NK-92 treated with Interleukin-12 subunit alpha and Interleukin-12 subunit beta, amount 100 ng/mL, for 24 hours (cell line): ENCODE results near the gene AP2A2.

Source experiments
- DNase-seq: peaks from one replicate; lab custom pipeline; 2025; lab: John Stamatoyannopoulos, UW

Gene AP2A2

DNA sequence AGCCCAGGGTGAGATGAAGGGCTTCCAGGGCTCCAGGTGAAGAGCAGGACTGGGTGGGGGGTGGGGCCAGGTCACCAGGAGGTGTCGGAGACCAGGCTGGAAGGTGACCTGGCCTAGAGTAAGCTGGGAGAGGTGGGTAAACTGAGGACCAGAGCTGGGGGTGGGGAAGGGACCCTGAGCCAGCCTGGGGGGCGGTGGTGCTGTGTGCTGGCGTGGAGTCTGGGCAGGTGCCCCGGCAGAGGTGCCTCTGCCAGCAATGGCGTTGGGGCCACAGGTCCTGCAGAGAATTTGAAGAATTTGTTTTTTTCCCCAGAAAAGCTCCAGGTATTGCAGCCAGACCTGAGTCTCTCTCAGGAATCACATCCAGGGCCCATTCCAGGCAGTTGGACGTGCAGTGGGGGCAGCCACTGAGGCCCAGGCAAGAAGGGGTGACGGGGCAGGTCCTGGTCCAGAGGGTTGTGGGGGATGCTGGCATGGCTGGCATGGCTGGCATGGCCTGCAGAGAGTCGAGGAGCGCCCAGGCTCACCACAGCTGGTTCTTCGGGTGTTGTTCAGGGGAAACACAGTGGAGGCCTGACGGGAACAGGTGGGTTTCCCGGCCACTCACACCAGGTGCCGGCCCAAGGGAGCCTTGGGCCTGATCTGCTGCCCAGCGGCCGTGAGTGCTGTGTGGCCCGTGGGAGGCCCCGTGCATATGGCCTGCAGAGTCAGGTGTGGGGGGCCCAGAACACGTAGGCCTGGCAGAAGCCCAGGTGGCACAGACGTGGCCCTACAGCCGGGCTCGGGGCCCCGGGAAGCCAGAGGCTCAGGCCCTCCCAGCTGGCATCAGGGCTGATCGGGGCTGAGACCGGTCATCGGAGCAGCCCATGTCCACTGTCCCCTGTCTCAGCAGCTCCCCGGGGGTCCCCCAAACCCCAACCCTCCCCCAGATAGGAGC lies 117.2 kb downstream of the AP2A2 start:
- no peak for DNase-seq

DNA sequence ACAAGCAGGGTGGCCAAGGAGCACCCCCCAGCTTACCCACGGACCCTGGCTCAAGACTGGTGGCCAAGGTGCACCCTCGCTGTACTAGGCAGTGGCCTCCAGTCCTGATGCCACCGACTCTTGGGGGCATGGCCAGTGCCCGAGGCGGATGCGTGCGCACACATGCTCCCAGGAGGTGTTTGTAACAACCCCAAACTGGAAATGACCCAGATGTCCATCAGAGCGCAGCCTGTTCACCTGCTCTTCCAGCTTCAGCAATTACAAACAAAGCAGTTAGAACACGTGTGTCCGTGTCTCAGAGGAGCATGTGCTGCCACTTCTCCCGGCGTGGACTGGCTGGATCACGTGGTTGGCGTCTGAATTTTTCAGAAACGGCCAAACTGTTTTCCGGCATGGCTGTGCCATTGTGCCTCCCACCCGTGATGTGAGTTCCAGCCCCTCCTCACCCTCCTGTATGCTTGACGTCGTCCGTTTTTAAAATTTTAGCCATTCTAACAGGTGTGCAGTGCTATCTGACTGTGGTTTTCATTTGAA lies 118.0 kb downstream of the AP2A2 start:
- no peak for DNase-seq

DNA sequence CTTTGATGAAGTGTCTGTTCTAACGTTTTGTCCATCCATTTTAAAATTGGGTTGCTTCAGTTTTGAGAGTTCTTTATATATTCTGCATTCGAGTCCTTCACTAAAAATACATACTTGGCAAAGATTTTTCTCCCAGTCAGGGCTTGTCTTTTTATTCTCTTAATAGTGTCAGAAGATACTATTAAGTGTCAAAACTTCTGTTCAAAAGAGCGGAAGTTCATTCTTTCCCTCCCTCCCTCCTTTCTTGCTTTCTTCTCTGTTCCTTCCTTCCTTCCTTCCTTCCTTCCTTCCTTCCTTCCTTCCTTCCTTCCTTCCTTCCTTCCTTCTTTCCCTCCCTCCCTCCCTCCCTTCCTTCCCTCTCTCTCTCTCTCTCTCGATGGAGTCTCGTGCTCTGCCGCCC lies 118.5 kb downstream of the AP2A2 start:
- DNase-seq = no peak

DNA sequence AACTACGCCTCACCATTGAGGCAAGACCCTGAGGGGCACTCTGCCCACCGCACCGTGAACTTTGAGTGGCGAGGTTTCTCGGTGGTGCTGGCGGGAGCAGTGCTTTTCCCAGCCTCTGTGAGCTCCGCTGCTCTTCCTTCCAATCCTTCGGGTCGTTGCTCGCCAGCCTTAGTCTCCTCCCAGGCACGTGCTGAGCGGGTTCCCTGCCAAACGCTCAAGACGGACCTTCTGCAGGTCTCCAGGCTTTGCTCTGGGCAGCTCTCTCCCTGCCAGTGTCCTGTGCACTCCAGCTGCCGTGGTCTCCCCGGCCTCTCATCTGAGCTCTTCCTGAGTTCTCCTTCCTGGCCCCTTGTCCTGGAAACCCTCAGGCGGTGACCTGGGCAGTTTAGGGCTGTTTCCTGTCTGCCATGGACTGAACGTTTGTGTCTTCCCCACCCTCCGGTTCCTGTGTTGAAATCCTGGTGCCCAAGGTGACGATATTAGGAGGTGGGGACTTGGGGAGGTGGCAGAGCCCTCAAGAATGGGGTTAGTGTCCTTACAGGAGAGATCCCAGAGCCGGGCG lies 122.0 kb downstream of the AP2A2 start:
- DNase-seq = no peak

DNA sequence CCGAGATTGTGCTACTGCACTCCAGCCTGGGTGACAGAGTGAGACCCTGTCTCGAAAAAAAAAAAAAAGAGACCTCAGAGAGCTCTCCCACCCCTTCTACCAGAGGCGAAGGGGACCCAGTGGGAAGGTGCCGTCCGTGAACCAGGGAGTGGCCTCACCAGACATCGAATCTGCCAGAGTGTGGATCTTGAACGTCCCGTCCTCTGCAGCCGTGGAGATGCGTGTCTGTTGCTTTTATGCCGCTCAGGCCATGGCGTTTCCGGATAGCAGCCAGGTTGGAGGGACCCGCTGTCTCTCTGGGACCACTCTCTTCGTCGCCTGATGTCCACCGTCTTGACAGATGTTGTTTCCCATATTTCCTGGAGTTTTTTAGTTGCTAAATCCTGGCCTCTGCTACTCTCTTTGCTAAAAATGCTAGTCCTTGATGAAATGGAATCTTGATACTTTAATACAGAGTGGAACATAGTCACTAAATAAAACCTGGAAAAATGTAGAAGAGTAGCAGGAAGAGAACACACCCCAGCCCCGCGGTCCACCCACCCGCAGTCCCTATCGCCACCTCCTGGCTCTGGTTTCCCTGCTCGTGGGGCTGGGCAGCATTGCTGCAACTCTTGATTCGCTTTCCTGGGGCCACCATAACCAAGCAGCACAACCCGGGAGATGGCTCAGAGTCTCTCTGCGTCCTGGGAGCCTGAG lies 122.9 kb downstream of the AP2A2 start:
- no peak for DNase-seq

DNA sequence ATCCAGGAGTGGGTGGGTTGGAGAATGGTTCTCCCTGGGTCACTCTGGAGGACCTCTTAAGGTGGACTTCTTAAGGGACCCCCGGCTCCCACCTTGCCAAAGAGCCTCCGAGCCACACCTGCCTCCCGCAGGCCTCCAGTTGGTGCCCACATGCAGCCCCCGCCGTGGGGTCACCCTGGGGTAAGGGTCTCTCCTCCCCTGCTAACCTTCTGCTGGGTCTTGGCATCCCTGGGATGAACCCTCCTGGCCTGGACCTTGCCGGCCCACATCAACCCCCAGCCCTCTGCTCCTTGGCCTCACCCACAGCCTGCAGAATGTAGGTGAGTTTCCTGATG lies 123.4 kb downstream of the AP2A2 start:
- no peak for DNase-seq

DNA sequence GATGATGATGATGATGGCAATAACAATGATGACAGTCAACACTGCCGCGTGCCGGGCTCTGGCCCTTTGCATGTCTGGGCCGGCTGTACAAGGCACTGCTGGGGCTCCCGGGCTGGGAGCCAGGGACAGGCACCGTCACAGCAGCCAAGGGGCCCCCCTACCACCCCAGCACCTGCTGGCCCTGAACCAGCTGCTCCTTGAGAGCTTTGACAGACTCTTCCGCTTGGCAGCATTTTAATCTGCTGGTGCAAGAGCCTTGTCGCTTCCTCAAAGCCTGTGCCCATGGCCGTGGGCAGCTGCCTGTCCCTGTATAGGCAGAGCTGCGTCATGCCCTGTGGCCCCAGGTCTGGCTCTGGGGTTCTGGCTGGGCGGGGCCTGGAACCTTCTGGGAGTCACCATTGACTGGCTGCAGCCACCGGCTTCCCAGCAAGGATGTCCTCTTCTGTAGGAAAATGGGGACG lies 123.8 kb downstream of the AP2A2 start:
- no peak for DNase-seq

DNA sequence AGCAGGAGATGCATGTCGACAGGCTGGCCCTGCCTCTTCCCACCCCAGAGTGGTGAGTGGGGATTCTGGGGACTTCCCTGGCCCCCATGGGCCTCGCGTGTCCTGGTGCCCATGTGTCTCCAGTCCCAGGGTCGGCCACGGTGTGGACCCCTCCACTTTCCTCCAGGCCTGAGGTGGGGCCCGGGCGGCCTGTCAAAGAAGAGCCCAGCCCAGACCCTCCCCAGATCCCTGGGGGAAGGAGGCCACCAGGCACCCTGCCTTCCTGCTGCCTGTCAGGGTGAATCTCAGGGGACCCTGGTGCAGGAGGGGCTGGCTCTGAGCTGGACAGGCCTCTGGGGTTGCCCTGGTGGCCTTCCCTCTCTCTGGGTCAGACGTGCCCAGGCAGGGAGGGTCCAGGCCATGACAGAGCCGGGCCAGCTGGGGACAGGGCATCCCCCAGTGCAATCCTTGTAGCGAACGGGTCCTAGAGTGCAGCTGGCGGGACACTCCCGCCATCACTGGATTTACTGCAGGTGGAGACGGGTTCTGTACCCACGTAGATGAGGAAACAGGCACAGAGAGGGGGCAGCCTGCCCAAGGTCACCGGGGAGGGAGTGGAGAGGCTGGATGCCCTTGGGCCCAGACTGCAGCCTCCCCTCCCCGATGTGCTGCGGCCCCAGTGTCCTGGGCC lies 124.4 kb downstream of the AP2A2 start:
- no peak for DNase-seq

DNA sequence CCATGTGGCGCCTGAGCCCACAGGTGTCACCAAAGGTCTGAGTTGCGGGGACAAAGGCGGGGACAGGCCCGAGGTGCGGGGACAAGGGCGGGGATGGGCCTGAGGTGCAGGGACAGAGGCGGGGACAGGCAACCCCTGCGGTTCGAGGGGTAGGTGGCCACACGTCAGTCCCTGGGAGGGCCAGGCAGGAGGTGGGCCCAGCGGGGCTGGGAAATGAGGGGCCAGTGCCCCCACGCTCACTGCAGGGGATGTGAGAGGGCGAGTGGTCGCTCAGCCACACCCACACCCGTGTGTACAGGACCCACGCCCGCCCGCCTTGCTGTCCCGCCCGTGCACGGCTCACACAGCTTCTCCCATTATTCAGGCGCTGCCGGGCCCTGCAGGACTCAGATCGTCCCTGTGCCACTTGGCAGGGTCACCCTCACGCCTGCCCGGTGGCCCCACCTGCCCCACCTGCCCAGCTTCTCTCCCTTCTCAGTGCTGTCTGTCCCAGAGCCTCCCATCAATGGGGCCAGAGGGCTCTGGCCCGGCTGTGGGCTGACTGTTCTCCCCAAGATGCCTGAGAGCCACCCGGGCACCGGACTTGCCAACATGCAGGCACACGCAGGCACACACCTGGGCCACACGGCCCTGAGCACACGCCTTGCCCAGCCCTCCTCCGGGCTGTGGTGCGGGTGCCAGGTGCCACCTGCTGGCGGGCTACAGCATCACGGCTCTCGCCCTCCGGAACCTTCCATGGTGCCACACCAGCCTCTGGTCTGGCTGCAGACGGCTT lies 125.1 kb downstream of the AP2A2 start:
- DNase-seq = peak; percentile 29

DNA sequence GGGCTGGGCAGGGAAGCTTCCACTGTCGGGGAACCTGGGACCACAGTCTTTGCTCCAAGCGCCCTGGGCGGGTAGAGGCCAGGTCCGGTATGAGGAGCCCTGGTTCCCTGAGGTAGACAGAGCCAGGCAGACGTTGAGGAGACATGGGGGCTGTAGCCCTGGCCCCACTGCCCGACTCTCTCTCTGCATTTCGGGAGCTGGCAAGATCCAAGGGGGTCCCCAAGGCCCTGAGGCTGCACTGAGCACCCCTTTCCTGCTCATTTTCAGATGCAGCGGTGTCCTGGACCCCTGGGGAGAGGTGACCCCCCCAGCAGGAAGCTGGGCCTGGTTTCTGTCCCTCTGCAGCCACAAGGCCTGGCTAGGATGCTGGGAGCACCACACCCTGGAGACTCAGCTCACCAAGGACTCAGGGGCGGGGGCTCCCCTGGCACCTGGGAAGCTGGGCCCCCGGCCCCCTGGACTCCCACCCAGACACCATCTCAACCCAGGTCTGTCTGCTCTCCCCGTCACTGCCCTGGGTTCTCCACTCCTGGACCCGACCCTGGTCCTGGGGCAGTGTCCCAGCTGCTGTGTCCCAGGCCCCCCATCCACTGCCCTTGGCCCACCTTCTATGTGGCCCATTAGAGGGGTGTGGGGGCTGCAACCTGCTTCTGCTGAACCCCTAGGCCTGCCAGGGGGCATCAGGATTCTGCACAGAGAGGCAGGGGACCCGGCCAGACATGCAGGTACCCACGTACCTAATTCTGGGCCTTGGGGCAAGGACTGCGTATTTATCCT lies 125.9 kb downstream of the AP2A2 start:
- DNase-seq = no peak

DNA sequence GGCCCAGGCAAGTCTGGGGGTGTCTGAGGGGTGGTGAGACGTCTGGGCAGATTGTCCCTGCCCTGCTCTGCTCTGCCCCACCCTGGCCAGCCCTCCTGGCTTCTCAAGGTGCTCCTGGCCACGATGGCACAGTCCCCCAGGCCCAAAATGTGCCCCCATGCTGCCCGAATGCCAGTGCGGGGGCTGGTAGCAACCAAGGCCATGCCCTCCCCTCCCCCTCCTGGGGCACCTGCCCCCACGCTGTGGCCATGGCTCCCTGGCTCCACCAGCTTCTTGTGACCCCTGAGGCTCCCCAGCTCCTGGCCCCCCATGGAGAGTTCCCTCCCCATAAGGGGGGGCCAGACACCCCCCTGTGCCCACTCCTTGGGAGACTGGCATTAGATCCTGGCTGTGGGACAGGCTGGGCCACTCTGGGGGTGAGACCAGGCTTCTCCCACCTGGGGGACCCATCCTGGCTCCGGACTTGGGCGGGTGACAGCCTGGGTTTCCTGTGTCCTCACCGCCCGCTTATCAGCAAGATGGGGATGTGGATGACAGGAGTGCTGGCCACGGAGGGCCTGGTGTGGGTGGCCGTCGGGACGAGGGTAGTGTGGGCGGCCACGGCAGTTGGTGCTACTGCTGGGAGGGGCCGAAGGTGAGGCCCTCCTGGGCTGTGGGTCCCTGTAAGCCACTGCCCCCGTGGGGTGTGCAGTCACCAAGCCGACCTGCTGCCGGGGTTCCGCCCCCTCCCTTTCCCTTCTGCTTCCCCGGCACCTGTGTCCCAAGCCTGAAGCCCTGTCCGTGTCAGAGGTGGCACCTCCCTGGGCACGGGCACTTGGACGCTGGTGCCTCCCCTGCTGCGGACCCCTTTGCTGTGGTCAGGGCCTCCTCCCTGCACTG lies 126.7 kb downstream of the AP2A2 start:
- DNase-seq = no peak

DNA sequence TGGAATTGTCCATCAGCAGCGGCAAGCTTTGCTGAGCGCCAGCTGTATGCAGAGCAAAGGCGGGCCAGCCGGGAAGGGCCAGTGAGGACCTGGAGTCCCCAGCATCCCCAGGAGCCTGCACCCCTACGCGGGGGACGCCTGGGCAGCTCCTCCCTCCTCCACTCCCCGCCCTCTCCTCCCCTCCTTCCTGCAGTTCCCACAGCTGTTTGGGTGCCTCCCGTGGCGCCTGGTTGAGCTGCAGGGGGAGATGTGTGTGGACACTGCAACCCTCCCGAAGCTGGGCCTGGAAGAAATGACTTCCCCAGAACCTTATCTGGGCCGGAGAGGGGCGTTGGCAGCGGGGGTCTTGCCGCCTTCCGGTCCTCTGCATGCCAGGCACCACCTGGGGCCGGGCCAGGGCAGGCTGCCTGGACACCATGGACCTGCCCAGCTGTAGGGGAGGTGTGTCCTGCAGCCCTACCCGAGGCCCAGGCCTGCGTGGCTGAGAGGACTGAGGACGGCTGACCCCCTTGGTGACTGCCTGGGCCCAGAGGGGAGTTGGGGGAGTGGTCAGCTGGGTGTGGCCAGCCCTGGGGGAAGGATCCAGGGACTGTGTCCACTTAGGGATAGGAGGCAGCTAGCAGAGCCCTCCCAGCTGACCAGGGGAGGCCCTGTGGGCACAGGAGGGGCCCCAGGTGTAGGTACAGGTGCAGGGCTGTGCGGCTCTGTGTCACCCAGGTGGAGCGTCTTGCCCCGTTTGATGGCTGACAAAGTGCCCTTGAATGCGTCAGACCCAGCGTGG lies 127.6 kb downstream of the AP2A2 start:
- DNase-seq = no peak

DNA sequence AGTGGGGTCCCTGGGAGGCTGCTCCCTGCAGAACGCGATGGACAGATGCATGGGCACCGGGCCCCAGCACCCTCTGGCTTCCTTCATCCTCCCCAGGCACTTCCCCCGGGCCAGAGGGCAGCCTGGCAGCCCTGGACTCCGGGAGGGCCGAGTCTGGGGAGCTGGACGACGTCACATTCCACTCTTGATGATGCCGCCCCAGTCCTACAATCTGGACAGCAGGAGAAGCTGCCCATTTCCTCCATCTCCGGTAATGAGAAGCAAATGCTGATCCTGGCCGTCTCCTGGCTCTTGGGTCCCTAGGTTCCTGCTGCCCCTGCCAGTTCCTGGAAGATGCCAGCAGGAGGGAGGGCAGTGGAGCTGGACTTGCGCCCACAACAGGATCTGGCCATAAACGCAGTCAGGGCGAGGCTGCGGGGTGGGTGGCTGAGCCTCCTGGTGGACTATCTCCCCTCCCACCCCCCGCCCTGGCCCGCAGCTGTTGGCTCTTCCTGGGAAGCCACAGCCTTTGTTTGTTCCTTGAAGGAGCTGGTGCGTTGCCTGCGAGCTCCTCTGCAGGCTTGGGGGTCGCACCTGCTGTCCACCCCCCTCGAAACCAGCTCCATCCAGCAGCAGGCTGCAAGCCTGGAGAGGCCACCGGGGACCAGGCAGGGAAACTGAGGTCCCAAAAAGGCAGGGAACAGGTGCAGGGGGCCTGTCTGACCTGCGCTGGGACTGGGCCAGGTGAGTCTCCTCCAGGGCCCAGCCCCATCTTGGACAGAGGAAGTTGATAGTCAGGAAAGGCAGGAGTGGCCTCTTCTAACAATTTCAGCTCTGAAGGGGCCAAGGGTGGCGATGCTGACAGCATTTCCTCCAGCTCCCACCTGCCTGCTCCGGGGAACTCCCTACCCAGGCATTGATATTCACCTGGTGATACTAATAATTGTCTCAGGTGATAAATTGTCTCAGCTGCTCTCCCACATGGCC lies 128.8 kb downstream of the AP2A2 start:
- no peak for DNase-seq

DNA sequence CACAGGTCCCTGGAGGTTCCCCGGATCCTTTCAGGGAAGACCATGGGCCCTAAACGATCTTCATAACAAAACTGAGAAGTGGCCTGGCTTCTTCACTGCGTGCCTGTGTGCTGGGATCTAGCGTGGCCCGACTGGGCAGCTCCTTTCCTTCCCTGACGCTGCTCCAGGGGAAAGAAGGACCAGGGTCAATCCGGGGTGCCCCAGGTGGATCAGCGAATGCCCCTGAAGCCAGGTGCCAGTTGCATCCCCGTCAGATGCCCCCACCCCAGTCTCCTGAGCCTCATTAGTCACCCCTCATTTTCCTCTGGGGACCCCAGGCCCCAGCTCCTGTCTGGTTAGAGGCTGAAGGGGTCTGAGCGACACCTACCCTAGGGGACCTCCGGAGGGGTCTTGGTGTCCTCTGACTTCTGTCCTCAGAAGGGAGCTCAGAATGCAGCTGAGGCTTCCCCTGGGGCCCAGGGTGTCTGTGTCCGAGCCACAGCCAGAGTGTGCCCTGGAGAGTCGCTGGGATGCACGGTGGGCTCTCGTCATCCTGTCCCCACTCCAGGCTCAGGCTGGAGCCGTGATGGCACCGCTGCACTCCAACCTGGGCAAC lies 129.5 kb downstream of the AP2A2 start:
- DNase-seq = no peak

DNA sequence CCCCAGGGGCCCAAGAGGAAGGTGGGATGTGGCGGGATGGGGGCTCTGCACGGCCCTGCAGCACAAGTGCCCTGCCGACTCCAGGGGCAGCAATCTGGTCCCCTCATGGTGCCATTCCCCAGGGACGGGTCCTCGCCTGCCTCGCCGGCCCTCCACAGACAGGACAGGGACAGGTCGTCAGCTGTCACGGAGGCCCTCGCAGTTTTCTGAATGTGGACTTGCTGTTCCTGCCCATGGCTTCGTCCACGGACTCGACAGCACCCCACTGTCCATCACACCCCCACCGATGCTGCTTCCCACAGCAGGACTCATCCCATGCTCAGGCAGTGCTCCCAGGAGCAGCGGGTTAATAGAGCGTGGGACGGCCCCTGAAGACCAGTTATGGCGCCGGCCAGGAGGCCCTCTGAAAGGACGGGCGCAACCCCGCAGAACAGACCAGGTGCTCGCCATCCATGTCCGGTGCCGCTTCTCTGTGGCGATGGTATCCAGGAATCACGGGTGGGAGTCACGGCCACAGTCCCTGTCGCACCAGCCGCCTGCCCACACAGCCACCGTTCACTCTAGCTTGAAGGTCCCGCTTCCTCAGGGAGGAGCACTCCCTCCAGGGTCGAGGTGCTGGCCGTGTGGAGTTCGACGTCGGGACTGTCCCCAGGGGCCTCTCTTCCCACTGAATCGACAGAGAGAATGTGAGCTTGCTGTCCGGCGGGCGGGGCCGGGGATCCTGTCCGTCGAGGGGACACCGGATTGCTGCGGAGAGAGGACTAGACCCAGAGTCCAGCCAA lies 130.5 kb downstream of the AP2A2 start:
- DNase-seq = no peak

DNA sequence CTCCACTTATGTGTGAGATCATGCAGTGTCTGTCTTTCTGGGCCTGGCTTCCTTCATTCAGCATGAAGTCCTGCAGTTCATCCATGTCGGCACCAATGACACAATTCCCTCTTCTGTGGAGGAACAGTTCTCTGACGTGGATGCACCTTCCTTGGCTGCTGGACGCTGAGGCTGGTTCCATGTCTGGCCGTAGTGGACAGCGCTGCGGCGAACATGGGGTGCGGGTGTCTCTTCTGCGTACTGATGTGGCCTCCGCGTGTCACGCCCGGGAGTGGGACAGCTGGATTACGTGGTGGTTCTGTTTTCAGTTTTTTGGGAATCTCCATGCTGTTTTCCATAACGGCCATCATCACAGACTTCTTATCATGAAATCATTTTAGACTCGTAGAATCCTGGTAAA lies 132.1 kb downstream of the AP2A2 start:
- no peak for DNase-seq
